ENCODE measurements around the gene ZCCHC10.

Gene ZCCHC10

GRCh38 chr5:132971483-132972435, 54.6 kb downstream of the ZCCHC10 start:
- no peak for TF ChIP-seq EZH2 (optimal IDR thresholded peaks at IDR 0.05; ENCODE audit: low read depth, low read length)
- TF ChIP-seq CTCF (IDR thresholded peaks at IDR 0.05; ENCODE audit: low read length): no peak
- TF ChIP-seq EZH2phosphoT487 (IDR thresholded peaks at IDR 0.05; ENCODE audit: low read length): no peak
- Histone ChIP-seq H3K79me2 (ENCODE audit: low read length) (no peaks in the 10 kb centered on the region), H3K4me2 (ENCODE audit: low read depth, low read length) (no peak overlapping the region), H3K27ac (ENCODE audit: low read length) (no peak overlapping the region), H3K9ac (ENCODE audit: low read length) (no peak overlapping the region), H2AFZ (ENCODE audit: low read length) (no peak overlapping the region), H3K4me1 (ENCODE audit: low read length) (no peaks in the 10 kb centered on the region), H4K20me1 (ENCODE audit: insufficient read depth, low read length) (no peaks in the 10 kb centered on the region), H3K9me2 (replicated peaks; ENCODE audit: insufficient read depth, low read length) (no peaks in the 10 kb centered on the region), H3K9me3 (replicated peaks; ENCODE audit: insufficient read depth, low read length) (no peaks in the 10 kb centered on the region), H3F3A (ENCODE audit: insufficient read depth, low read length) (no peaks in the 10 kb centered on the region), H3K27me3 (replicated peaks; ENCODE audit: insufficient read depth, low read length) (no peaks in the 10 kb centered on the region), H3K4me3 (ENCODE audit: low read length) (no peak overlapping the region), H3K36me3 (replicated peaks; ENCODE audit: insufficient read depth, low read length) (no peaks in the 10 kb centered on the region)
- no peak for DNase-seq

GRCh38 chr5:132965120-132965519, 61.2 kb downstream of the ZCCHC10 start:
- DNase-seq: no peak
- H2AFZ ChIP-seq (ENCODE audit: low read length): no peak overlapping the region

More at GRCh38 chr5:132965120-132965519, 61.2 kb downstream of the ZCCHC10 start:
- Histone ChIP-seq H3K27me3 (replicated peaks; ENCODE audit: insufficient read depth, low read length) (no peaks in the 10 kb centered on the region), H3F3A (ENCODE audit: insufficient read depth, low read length) (no peaks in the 10 kb centered on the region), H4K20me1 (ENCODE audit: insufficient read depth, low read length) (no peaks in the 10 kb centered on the region), H3K36me3 (replicated peaks; ENCODE audit: insufficient read depth, low read length) (no peaks in the 10 kb centered on the region), H3K9ac (ENCODE audit: low read length) (no peak overlapping the region), H3K9me2 (replicated peaks; ENCODE audit: insufficient read depth, low read length) (no peaks in the 10 kb centered on the region), H3K4me1 (ENCODE audit: low read length) (0 out of 2 replicates have a peak, but pooled peaks cover 3% of the 10 kb centered on the region), H3K27ac (ENCODE audit: low read length) (no peak overlapping the region), H3K4me2 (ENCODE audit: low read depth, low read length) (no peak overlapping the region), H3K4me3 (ENCODE audit: low read length) (no peak overlapping the region), H3K9me3 (replicated peaks; ENCODE audit: insufficient read depth, low read length) (no peaks in the 10 kb centered on the region), H3K79me2 (ENCODE audit: low read length) (peaks cover 32% of the 10 kb centered on the region)
- TF ChIP-seq EZH2phosphoT487 (IDR thresholded peaks at IDR 0.05; ENCODE audit: low read length): no peak
- TF ChIP-seq EZH2 (optimal IDR thresholded peaks at IDR 0.05; ENCODE audit: low read depth, low read length): no peak
- TF ChIP-seq CTCF (IDR thresholded peaks at IDR 0.05; ENCODE audit: low read length): no peak

Data from MM.1S (cell line).